ENCODE results near the gene MAP7D2. TPM values are rescaled to one million over a fixed set of nuclear protein-coding genes. Genes with fewer than 3 reads are reported as not detected.

MAP7D2 gene
- total RNA-seq, 1 experiment from 2014 or later, result 0.91 TPM

DNA sequence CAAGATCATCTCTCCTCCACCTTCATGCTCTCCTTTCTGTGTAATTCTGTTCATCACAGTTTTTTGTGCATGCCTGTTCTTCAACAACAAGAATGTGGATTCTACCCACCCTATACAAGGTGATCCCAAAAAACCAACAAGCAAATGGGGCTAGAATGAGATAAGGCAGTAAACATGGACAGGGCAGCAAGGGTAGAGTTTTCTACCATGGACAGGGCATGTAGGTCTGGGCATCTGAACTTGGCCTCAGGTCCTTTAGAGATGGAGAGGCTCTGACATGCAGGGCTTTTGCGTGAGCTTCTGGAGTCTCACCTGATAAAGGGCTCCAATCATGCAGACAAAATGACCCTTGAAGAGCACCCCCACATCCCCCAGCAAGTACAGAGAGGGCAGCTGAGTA is 36.4 kb downstream of the MAP7D2 start:
- no peaks in the 10 kb centered on the region for H3F3A ChIP-seq (ENCODE audit: low read length, unreplicated experiment)
- no peak overlapping the region for H3K9ac ChIP-seq (ENCODE audit: low read length)
- no TSS peak for BruUV-seq (replicated peaks)
- H3K9me3 ChIP-seq (ENCODE audit: low read length), result no peaks in the 10 kb centered on the region
- TF ChIP-seq EZH2phosphoT487 (IDR thresholded peaks at IDR 0.05; ENCODE audit: borderline replicate concordance, low read length) (no peak), EZH2 (IDR thresholded peaks at IDR 0.05; ENCODE audit: low read length, unreplicated experiment) (no peak)
- TF ChIP-seq, protein P1, sequence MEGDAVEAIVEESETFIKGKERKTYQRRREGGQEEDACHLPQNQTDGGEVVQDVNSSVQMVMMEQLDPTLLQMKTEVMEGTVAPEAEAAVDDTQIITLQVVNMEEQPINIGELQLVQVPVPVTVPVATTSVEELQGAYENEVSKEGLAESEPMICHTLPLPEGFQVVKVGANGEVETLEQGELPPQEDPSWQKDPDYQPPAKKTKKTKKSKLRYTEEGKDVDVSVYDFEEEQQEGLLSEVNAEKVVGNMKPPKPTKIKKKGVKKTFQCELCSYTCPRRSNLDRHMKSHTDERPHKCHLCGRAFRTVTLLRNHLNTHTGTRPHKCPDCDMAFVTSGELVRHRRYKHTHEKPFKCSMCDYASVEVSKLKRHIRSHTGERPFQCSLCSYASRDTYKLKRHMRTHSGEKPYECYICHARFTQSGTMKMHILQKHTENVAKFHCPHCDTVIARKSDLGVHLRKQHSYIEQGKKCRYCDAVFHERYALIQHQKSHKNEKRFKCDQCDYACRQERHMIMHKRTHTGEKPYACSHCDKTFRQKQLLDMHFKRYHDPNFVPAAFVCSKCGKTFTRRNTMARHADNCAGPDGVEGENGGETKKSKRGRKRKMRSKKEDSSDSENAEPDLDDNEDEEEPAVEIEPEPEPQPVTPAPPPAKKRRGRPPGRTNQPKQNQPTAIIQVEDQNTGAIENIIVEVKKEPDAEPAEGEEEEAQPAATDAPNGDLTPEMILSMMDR (conservative IDR thresholded peaks at IDR 0.05; ENCODE audit: low read depth, low read length), result no peak
- no peak overlapping the region for H2AFZ ChIP-seq (ENCODE audit: low read length)
- no peaks in the 10 kb centered on the region for H4K20me1 ChIP-seq (ENCODE audit: low read length)
- DNase-seq, result no peak
- no peak overlapping the region for H3K4me3 ChIP-seq (ENCODE audit: low read length)
- H3K79me2 ChIP-seq (ENCODE audit: low read length), result no peaks in the 10 kb centered on the region
- H3K4me2 ChIP-seq (ENCODE audit: low read length), result no peak overlapping the region
- CTCF ChIA-PET, result no interaction called here
- no peak for ATAC-seq
- no peaks in the 10 kb centered on the region for H3K36me3 ChIP-seq (ENCODE audit: low read depth, low read length)
- POLR2A ChIA-PET (ENCODE audit: unreplicated experiment), result no interaction called here
- H3K27me3 ChIP-seq (ENCODE audit: low read length), result no peaks in the 10 kb centered on the region
- no peak overlapping the region for H3K27ac ChIP-seq (ENCODE audit: low read length)
- H3K9me2 ChIP-seq (replicated peaks; ENCODE audit: low read length), result no peaks in the 10 kb centered on the region
- intact Hi-C loops (cut with micrococcal nuclease), result no loop called here
- H3K4me1 ChIP-seq (ENCODE audit: insufficient read depth, low read length), result no peaks in the 10 kb centered on the region

DNA sequence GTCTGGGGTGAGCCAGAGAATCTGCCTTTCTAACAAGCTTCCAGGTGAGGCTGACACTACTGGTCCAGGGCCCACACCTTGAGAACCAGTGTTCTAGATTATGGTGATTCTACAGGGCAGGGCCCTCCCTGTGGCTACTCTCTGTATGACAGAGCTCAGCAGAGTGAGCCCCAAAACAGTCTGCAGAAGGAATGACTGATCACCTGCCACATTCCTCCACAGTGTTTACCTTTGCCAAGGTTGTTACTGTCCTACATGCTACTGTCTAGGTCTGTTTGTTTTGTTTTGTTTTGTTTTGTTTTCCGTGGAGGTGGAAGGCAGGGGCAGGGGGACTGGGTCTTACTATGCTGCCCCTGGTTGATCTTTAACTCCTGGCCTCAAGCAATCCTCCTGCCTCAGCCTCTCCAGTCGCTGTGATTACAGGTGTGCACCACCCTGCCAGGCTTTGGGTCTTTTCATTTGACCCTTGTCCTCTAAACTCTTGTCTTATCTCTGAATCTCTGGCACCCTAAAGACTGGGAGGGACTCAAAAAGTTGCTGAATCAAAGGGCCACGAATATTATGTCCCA is 45.1 kb downstream of the MAP7D2 start:
- BruUV-seq (replicated peaks), result no TSS peak
- no peak overlapping the region for H2AFZ ChIP-seq (ENCODE audit: low read length)
- no peaks in the 10 kb centered on the region for H3F3A ChIP-seq (ENCODE audit: low read length, unreplicated experiment)
- CTCF ChIA-PET, result no interaction called here
- H3K9ac ChIP-seq (ENCODE audit: low read length), result no peak overlapping the region
- ATAC-seq (no peak), DNase-seq (no peak)
- no peaks in the 10 kb centered on the region for H3K27me3 ChIP-seq (ENCODE audit: low read length)
- H3K79me2 ChIP-seq (ENCODE audit: low read length), result no peaks in the 10 kb centered on the region
- TF ChIP-seq EZH2phosphoT487 (IDR thresholded peaks at IDR 0.05; ENCODE audit: borderline replicate concordance, low read length) (no peak), EZH2 (IDR thresholded peaks at IDR 0.05; ENCODE audit: low read length, unreplicated experiment) (no peak)
- TF ChIP-seq, protein P1 (conservative IDR thresholded peaks at IDR 0.05; ENCODE audit: low read depth, low read length), result no peak
- H3K4me2 ChIP-seq (ENCODE audit: low read length), result no peak overlapping the region
- intact Hi-C loops (cut with micrococcal nuclease), result no loop called here
- POLR2A ChIA-PET (ENCODE audit: unreplicated experiment), result no interaction called here
- H4K20me1 ChIP-seq (ENCODE audit: low read length), result no peaks in the 10 kb centered on the region
- H3K9me3 ChIP-seq (ENCODE audit: low read length), result no peaks in the 10 kb centered on the region
- H3K9me2 ChIP-seq (replicated peaks; ENCODE audit: low read length), result no peaks in the 10 kb centered on the region
- no peak overlapping the region for H3K4me3 ChIP-seq (ENCODE audit: low read length)
- H3K4me1 ChIP-seq (ENCODE audit: insufficient read depth, low read length), result peaks cover 10% of the 10 kb centered on the region
- H3K27ac ChIP-seq (ENCODE audit: low read length), result no peak overlapping the region
- no peaks in the 10 kb centered on the region for H3K36me3 ChIP-seq (ENCODE audit: low read depth, low read length)
